A549 (cell line): ENCODE results near the gene NT5C3B. TPM values are rescaled to one million over a fixed set of nuclear protein-coding genes. Genes with fewer than 3 reads are reported as not detected.
"Not testable (repeated sequence)": the region's sequence is repeated elsewhere in the genome, so short reads cannot be mapped to it uniquely, and the experiment has no call there.

Experiments
- ATAC-seq, 2 experiments: fragments of 200-7000 bp in 1 of 2; fragments of >200 bp in 1 of 2; cut with Nextera tagmentation in 1 of 2; cut with Tn5 transposase in 1 of 2; 3 replicates each; pipeline versions ENCODE4 v1.8.0 to v1.9.1; 2018 to 2020; ENCODE audit warnings: mild to moderate bottlenecking in 1 of 2, moderate library complexity in 1 of 2
- CTCF ChIA-PET: fragments of 300-600 bp; sonication (Branson Sonifier 250); formaldehyde crosslinking; extraction: SDS; loops from one replicate; lab custom pipeline; 2021; ENCODE audit warnings: antibody characterized with exemption, inconsistent platforms; lab: Yijun Ruan, JAX
- POLR2A ChIA-PET: fragments of 350-600 bp; formaldehyde crosslinking; extraction: SDS; loops from one replicate; lab custom pipeline; 2021; ENCODE audit warnings: antibody characterized with exemption, inconsistent platforms; lab: Yijun Ruan, JAX
- DNase-seq, 2 experiments: peaks; one replicate each; pipeline versions ENCODE4 v3.0.0 to v3.0.0-alpha.2; 2011 to 2016; ENCODE audit warnings: low read depth in 1 of 2, low spot score in 1 of 2
- FAIRE-seq: peaks from 2 replicates; lab custom pipeline; 2011; peaks lifted over from hg19 to GRCh38; lab: Jason Lieb, UNC
- H3K27ac ChIP-seq, 2 experiments: fragments of >200 bp; sonication (Bioruptor Twin); formaldehyde crosslinking; 3 replicates each; pipeline ENCODE4 v1.5.1; 2016 to 2017
- H3K4me1 ChIP-seq: fragments of >200 bp; sonication (Bioruptor Twin); formaldehyde crosslinking; 3 replicates; pipeline ENCODE4 v1.6.1; 2016
- H3K4me2 ChIP-seq: fragments of >200 bp; sonication (Bioruptor Twin); formaldehyde crosslinking; 3 replicates; pipeline ENCODE4 v1.6.1; 2016
- H3K4me3 ChIP-seq: fragments of >200 bp; sonication (Bioruptor Twin); formaldehyde crosslinking; 3 replicates; pipeline ENCODE4 v1.5.1; 2016
- H3K9me3 ChIP-seq: fragments of >200 bp; sonication (Bioruptor Twin); formaldehyde crosslinking; 3 replicates; pipeline ENCODE4 v1.6.1; 2016
- BHLHE40 ChIP-seq: IDR thresholded peaks from 2 replicates; pipeline ENCODE4 v1.6.1; 2012; ENCODE audit warnings: low read depth, low read length, inconsistent platforms
- CHD2 ChIP-seq: fragments of 150-350 bp; IDR thresholded peaks from 2 replicates; pipeline ENCODE4 v1.6.1; 2014; ENCODE audit warnings: low read length; ENCODE audit not compliant: partially characterized antibody
- CHD4 ChIP-seq: fragments of 200-600 bp; sonication (generic); IDR thresholded peaks from 2 replicates; pipeline ENCODE4 v1.6.1; 2016; ENCODE audit warnings: antibody characterized with exemption, mild to moderate bottlenecking, borderline replicate concordance
- E2F6 ChIP-seq: IDR thresholded peaks from 2 replicates; pipeline ENCODE4 v1.6.1; 2012; ENCODE audit warnings: low read depth, borderline replicate concordance
- EHMT2 ChIP-seq: fragments of 200-600 bp; sonication (generic); IDR thresholded peaks from 2 replicates; pipeline ENCODE4 v1.6.1; 2016; ENCODE audit warnings: antibody characterized with exemption, low read depth, mild to moderate bottlenecking, moderate library complexity
- ELK1 ChIP-seq: fragments of 150-350 bp; IDR thresholded peaks from 2 replicates; pipeline ENCODE4 v1.6.1; 2014; ENCODE audit warnings: low read depth, mild to moderate bottlenecking, low read length
- EP300 ChIP-seq, 2 experiments: fragments of >200 bp; sonication (Bioruptor Twin); formaldehyde crosslinking; IDR thresholded peaks; 2 replicates in 1 of 2; 3 replicates in 1 of 2; pipeline ENCODE4 v1.6.1; 2016 to 2017
- FOSB ChIP-seq: fragments of 250-450 bp; sonication (Bioruptor Pico); IDR thresholded peaks from 2 replicates; pipeline ENCODE4 v1.5.0; 2020; ENCODE audit warnings: mild to moderate bottlenecking, moderate library complexity
- HDAC2 ChIP-seq: fragments of 200-600 bp; sonication (generic); IDR thresholded peaks from 2 replicates; pipeline ENCODE4 v1.6.1; 2016
- HEYL ChIP-seq: fragments of 250-450 bp; sonication (Bioruptor Pico); IDR thresholded peaks from 2 replicates; pipeline ENCODE4 v1.8.0; 2021; ENCODE audit warnings: mild to moderate bottlenecking, moderate library complexity
- HOXB13 ChIP-seq: fragments of 250-450 bp; sonication (Bioruptor Pico); IDR thresholded peaks from 2 replicates; pipeline ENCODE4 v1.5.0; 2020; ENCODE audit warnings: low read depth, mild to moderate bottlenecking, moderate library complexity
- HOXB5 ChIP-seq: fragments of 250-450 bp; sonication (Bioruptor Pico); IDR thresholded peaks from 2 replicates; pipeline ENCODE4 v1.5.0; 2020; ENCODE audit warnings: mild to moderate bottlenecking, moderate library complexity
- JUN ChIP-seq, 2 experiments: fragments of >200 bp; sonication (Bioruptor Twin); formaldehyde crosslinking; IDR thresholded peaks; 2 replicates in 1 of 2; 3 replicates in 1 of 2; pipeline ENCODE4 v1.6.1; 2016 to 2017
- JUNB ChIP-seq: fragments of >200 bp; sonication (Bioruptor Twin); formaldehyde crosslinking; IDR thresholded peaks from 2 replicates; pipeline ENCODE4 v1.6.1; 2016
- KDM1A ChIP-seq: fragments of 200-600 bp; sonication (generic); IDR thresholded peaks from 2 replicates; pipeline ENCODE4 v1.6.1; 2016; ENCODE audit warnings: low read depth, mild to moderate bottlenecking
- NFE2L2 ChIP-seq: fragments of 150-350 bp; conservative IDR thresholded peaks from 2 replicates; pipeline ENCODE4 v1.6.1; 2014; ENCODE audit warnings: low read length
- NR3C1 ChIP-seq: fragments of >200 bp; sonication (Bioruptor Twin); formaldehyde crosslinking; IDR thresholded peaks from 3 replicates; pipeline ENCODE4 v1.6.1; 2017
- POLR2A ChIP-seq: IDR thresholded peaks from 2 replicates; pipeline ENCODE4 v1.6.1; 2012; ENCODE audit warnings: mild to moderate bottlenecking, low read length
- RAD21 ChIP-seq, 2 experiments: fragments of >200 bp in 1 of 2; sonication (Bioruptor Twin) in 1 of 2; formaldehyde crosslinking in 1 of 2; IDR thresholded peaks in 1 of 2; conservative IDR thresholded peaks in 1 of 2; 2 replicates in 1 of 2; 3 replicates in 1 of 2; pipeline ENCODE4 v1.6.1; 2012 to 2018; ENCODE audit warnings: inconsistent platforms in 1 of 2
- RARB ChIP-seq: fragments of 250-450 bp; sonication (Bioruptor Pico); IDR thresholded peaks from 2 replicates; pipeline ENCODE4 v1.8.0; 2021; ENCODE audit warnings: mild to moderate bottlenecking, moderate library complexity
- RCOR1 ChIP-seq: fragments of 150-350 bp; IDR thresholded peaks from 2 replicates; pipeline ENCODE4 v1.6.1; 2014; ENCODE audit warnings: antibody characterized with exemption, low read length, low read depth
- ZC3H11A ChIP-seq: fragments of 450-650 bp; IDR thresholded peaks from 2 replicates; pipeline ENCODE4 v1.6.1; 2014; ENCODE audit warnings: antibody characterized with exemption, mild to moderate bottlenecking
- WGBS: methylation state at CpG from one replicate; pipeline ENCODE4 v1.1.6; 2017; ENCODE audit errors: missing lambda C conversion rate; 5-methylcytosine and 5-hydroxymethylcytosine counted together
- polyA plus RNA-seq, 4 experiments: library from polyadenylated mRNA; depleted of rRNA in 3 of 4; stranded (reverse); fragments of >200 nt; fragmentation: RNase III in 1 of 4; extraction: RNeasy Plus Mini Kit Qiagen cat#74134 plus additional on column Dnase treatment in 1 of 4; gene quantifications; 2 replicates in 3 of 4; 3 replicates in 1 of 4; pipeline ENCODE4 v1.2.3, GENCODE V29; 2011 to 2017
- TF ChIP-seq, protein P1 (sequence below): fragments of 250-450 bp; sonication (Bioruptor Pico); IDR thresholded peaks from 2 replicates; pipeline ENCODE4 v1.5.0; 2021; ENCODE audit warnings: mild to moderate bottlenecking, moderate library complexity, borderline replicate concordance
- TF ChIP-seq, protein P2 (sequence below): IDR thresholded peaks from 2 replicates; pipeline ENCODE4 v1.6.1; 2012

The NT5C3B gene
- polyA plus RNA-seq, 2 of the 4 experiments (the other 2 are of a cell fraction), result 109 to 171 TPM

DNA sequence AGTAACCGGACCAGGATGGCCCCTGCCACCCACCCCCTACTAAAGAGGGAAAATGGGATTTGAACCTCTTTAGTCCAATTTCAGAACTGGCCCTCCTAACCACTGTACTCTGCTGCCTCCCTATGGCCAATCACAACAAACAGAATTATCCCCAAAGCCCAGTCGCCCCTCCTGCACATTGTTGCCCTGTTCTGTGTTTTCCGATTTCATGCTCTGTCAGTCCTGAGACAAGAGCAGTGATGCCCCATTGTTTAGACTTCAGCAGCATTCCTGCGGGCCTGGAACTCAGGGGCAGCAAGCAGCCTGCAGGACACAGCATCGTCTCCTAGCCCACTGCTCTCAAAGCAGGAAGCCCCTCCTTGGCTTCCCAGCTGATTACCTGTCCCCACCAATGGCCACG lies 49.7 kb upstream of the NT5C3B start (continued):
- TF ChIP-seq RAD21 (conservative IDR thresholded peaks at IDR 0.05 in 1 of 2, IDR thresholded peaks at IDR 0.05 in 1 of 2) (peak; percentile 60 to 69), BHLHE40 (no peak), JUN (IDR thresholded peaks at IDR 0.05) (no peak), HDAC2 (no peak)
- TF ChIP-seq, all 56 proteins: peak for 3

GRCh38 chr17:41882756-41883155 lies 46.7 kb upstream of the NT5C3B start:
- ATAC-seq (no peak), DNase-seq (no peak), FAIRE-seq (no peak)
- H3K4me2 ChIP-seq, result no peak overlapping the region
- H3K4me3 ChIP-seq, result no peak overlapping the region
- ChIA-PET POLR2A (no interaction called here), CTCF (interaction anchor here (0.9 to 2.6 kb wide), 6 partner anchors 11 to 82 kb away, joined by 3 to 12 read pairs (median 4); partner anchors contain the start of gene P3H4)
- H3K9me3 ChIP-seq, result no peaks in the 10 kb centered on the region
- TF ChIP-seq BHLHE40 (no peak), HEYL (no peak), JUNB (no peak), RCOR1 (no peak), ELK1 (no peak), HOXB5 (CRISPR knock-in tag) (no peak), ZC3H11A (no peak), EP300 (IDR thresholded peaks at IDR 0.05) (no peak), CHD4 (no peak), RARB (CRISPR knock-in tag) (no peak), HOXB13 (CRISPR knock-in tag) (no peak), NFE2L2 (no peak), NR3C1 (no peak), EHMT2 (no peak), KDM1A (no peak), E2F6 (no peak), CHD2 (no peak)
- TF ChIP-seq, protein P1, sequence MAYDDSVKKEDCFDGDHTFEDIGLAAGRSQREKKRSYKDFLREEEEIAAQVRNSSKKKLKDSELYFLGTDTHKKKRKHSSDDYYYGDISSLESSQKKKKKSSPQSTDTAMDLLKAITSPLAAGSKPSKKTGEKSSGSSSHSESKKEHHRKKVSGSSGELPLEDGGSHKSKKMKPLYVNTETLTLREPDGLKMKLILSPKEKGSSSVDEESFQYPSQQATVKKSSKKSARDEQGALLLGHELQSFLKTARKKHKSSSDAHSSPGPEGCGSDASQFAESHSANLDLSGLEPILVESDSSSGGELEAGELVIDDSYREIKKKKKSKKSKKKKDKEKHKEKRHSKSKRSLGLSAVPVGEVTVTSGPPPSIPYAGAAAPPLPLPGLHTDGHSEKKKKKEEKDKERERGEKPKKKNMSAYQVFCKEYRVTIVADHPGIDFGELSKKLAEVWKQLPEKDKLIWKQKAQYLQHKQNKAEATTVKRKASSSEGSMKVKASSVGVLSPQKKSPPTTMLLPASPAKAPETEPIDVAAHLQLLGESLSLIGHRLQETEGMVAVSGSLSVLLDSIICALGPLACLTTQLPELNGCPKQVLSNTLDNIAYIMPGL (CRISPR knock-in tag), result no peak
- WGBS, result 85% methylated on average over 6 of the region's 6 CpGs
- H3K27ac ChIP-seq, result no peak overlapping the region
- peaks cover 3% of the 10 kb centered on the region; the same call in 1 of the 3 replicates for H3K4me1 ChIP-seq

- peak; percentile 13 for FAIRE-seq
Measured at GRCh38 chr17:41880130-41880529, 44.1 kb upstream of the NT5C3B start.

GRCh38 chr17:41874293-41874670 lies 38.2 kb upstream of the NT5C3B start:
- FAIRE-seq, ATAC-seq, POLR2A ChIA-PET, DNase-seq, H3K4me2 ChIP-seq, H3K27ac ChIP-seq, H3K4me3 ChIP-seq, H3K9me3 ChIP-seq: not testable (repeated sequence)
- peaks cover 11% of the 10 kb centered on the region; the same call in 2 of the 3 replicates for H3K4me1 ChIP-seq
- 92% methylated on average over 9 of the region's 9 CpGs for WGBS
- CTCF ChIA-PET, result interaction anchor here (0.7 to 1.8 kb wide), 8 partner anchors 10 to 137 kb away, joined by 3 to 7 read pairs (median 4); no protein-coding TSS in a partner anchor

More at GRCh38 chr17:41880130-41880529, 44.1 kb upstream of the NT5C3B start:
- POLR2A ChIA-PET, result no interaction called here
- peaks cover 3% of the 10 kb centered on the region; the same call in 1 of the 3 replicates for H3K4me1 ChIP-seq
- ATAC-seq (no peak), DNase-seq (no peak)
- no peaks in the 10 kb centered on the region for H3K9me3 ChIP-seq
- 94% methylated on average over 4 of the region's 4 CpGs for WGBS
- no peak overlapping the region for H3K4me3 ChIP-seq
- no peak overlapping the region for H3K4me2 ChIP-seq
- H3K27ac ChIP-seq, result no peak overlapping the region
- TF ChIP-seq FOSB (CRISPR knock-in tag) (no peak), POLR2A (no peak), JUN (IDR thresholded peaks at IDR 0.05) (no peak), NFE2L2 (no peak)
- TF ChIP-seq, protein P2, sequence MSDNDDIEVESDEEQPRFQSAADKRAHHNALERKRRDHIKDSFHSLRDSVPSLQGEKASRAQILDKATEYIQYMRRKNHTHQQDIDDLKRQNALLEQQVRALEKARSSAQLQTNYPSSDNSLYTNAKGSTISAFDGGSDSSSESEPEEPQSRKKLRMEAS, result no peak
- CTCF ChIA-PET, result no interaction called here
